ENCODE results near the gene STOM.

Gene STOM

DNA sequence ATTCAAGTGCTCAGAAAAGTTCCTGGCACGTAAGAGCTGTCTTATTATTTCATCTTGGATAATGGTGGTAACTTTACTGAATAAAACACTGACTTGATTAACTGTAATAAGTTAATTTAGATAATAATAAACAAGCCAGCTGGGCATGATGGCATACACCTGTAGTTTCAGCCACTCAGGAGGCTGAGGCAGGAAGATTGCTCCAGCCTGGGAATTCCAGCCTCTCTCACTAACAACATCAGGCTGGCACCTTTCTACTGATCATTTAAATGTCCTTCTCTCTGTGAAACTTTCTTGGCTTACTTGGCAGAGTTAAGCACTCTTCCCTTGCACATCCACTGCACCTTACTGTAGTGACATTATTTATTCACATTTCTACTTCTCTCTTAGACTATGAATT, 20.0 kb downstream of the STOM start (continued):
- TF ChIP-seq, protein P1, sequence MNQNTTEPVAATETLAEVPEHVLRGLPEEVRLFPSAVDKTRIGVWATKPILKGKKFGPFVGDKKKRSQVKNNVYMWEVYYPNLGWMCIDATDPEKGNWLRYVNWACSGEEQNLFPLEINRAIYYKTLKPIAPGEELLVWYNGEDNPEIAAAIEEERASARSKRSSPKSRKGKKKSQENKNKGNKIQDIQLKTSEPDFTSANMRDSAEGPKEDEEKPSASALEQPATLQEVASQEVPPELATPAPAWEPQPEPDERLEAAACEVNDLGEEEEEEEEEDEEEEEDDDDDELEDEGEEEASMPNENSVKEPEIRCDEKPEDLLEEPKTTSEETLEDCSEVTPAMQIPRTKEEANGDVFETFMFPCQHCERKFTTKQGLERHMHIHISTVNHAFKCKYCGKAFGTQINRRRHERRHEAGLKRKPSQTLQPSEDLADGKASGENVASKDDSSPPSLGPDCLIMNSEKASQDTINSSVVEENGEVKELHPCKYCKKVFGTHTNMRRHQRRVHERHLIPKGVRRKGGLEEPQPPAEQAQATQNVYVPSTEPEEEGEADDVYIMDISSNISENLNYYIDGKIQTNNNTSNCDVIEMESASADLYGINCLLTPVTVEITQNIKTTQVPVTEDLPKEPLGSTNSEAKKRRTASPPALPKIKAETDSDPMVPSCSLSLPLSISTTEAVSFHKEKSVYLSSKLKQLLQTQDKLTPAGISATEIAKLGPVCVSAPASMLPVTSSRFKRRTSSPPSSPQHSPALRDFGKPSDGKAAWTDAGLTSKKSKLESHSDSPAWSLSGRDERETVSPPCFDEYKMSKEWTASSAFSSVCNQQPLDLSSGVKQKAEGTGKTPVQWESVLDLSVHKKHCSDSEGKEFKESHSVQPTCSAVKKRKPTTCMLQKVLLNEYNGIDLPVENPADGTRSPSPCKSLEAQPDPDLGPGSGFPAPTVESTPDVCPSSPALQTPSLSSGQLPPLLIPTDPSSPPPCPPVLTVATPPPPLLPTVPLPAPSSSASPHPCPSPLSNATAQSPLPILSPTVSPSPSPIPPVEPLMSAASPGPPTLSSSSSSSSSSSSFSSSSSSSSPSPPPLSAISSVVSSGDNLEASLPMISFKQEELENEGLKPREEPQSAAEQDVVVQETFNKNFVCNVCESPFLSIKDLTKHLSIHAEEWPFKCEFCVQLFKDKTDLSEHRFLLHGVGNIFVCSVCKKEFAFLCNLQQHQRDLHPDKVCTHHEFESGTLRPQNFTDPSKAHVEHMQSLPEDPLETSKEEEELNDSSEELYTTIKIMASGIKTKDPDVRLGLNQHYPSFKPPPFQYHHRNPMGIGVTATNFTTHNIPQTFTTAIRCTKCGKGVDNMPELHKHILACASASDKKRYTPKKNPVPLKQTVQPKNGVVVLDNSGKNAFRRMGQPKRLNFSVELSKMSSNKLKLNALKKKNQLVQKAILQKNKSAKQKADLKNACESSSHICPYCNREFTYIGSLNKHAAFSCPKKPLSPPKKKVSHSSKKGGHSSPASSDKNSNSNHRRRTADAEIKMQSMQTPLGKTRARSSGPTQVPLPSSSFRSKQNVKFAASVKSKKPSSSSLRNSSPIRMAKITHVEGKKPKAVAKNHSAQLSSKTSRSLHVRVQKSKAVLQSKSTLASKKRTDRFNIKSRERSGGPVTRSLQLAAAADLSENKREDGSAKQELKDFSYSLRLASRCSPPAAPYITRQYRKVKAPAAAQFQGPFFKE (tag by site-specific recombination; IDR thresholded peaks at IDR 0.05; ENCODE audit: borderline replicate concordance): no peak
- TF ChIP-seq, protein P2, sequence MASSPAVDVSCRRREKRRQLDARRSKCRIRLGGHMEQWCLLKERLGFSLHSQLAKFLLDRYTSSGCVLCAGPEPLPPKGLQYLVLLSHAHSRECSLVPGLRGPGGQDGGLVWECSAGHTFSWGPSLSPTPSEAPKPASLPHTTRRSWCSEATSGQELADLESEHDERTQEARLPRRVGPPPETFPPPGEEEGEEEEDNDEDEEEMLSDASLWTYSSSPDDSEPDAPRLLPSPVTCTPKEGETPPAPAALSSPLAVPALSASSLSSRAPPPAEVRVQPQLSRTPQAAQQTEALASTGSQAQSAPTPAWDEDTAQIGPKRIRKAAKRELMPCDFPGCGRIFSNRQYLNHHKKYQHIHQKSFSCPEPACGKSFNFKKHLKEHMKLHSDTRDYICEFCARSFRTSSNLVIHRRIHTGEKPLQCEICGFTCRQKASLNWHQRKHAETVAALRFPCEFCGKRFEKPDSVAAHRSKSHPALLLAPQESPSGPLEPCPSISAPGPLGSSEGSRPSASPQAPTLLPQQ (tag by site-specific recombination; IDR thresholded peaks at IDR 0.05): no peak
- no peak for TF ChIP-seq ZNF701 (tag by site-specific recombination; IDR thresholded peaks at IDR 0.05)

DNA sequence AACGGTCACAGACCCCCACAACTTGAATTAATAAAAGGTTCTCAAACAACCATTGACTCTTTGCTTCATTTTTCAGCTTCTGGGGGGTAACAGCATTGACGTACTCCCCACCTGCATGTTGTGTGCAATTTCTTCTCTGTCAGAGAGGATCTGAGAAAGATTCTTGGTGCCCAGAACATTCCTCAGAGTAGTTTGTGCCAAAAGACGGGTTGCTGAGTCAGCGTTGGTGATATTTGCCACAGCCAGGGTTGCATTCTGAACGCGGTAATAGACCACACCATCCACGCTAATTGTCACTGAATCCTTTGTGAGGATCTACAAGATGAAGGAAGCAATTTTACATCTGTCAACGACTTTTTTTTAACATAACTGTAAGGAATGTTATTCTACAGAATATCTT, 21.0 kb downstream of the STOM start:
- Histone ChIP-seq H3K4me1 (ENCODE audit: control insufficient read depth, insufficient read depth, low read length) (no peaks in the 10 kb centered on the region; the same call in 1 of the 2 replicates), H3K27ac (ENCODE audit: extremely low read depth, low read depth, low read length) (no peak overlapping the region), H3K9me3 (ENCODE audit: control insufficient read depth, insufficient read depth, low read depth, low read length) (no peaks in the 10 kb centered on the region), H3K36me3 (ENCODE audit: control insufficient read depth in 2 of 2, insufficient read depth in 1 of 2, low read length in 2 of 2) (peaks cover 0 to 54% of the 10 kb centered on the region in 2 experiments; a peak in 1 of 3 replicates), H3K4me3 (ENCODE audit: low read depth, low read length) (no peak overlapping the region)
- POLR2A ChIA-PET: no interaction called here
- CTCF ChIA-PET: interaction anchor here (0.6 to 4.4 kb wide), 7 partner anchors 9 to 135 kb away, joined by 3 to 25 read pairs (median 3); no protein-coding TSS in a partner anchor
- no peak for TF ChIP-seq ZNF785 (tag by site-specific recombination; IDR thresholded peaks at IDR 0.05)

DNA sequence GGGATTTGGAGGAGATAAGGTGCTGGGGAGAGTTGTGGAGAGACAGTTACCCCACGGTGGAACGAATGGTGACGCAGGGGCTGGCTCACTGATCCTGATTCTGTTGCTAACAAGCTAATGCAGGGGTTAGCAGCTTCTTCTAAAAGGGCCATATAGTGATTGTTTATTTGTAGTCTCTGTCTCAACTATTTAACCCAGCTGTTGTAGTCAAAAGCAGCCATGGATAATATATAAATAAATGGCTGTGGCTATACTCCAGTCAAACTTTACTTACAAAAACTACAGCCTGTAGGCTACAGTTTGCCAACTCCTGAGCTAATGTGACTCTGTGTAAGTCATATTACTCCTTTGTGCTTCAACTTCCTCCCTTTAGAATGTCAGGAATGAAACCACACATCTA, 21.8 kb downstream of the STOM start:
- CTCF ChIA-PET: interaction anchor here (0.6 to 4.4 kb wide), 4 partner anchors 8 to 51 kb away, joined by 3 to 25 read pairs (median 4); no protein-coding TSS in a partner anchor

More for the DNA sequence above, 21.8 kb downstream of the STOM start:
- H3K9me3 ChIP-seq (ENCODE audit: control insufficient read depth, insufficient read depth, low read depth, low read length): no peaks in the 10 kb centered on the region
- TF ChIP-seq, protein P3, sequence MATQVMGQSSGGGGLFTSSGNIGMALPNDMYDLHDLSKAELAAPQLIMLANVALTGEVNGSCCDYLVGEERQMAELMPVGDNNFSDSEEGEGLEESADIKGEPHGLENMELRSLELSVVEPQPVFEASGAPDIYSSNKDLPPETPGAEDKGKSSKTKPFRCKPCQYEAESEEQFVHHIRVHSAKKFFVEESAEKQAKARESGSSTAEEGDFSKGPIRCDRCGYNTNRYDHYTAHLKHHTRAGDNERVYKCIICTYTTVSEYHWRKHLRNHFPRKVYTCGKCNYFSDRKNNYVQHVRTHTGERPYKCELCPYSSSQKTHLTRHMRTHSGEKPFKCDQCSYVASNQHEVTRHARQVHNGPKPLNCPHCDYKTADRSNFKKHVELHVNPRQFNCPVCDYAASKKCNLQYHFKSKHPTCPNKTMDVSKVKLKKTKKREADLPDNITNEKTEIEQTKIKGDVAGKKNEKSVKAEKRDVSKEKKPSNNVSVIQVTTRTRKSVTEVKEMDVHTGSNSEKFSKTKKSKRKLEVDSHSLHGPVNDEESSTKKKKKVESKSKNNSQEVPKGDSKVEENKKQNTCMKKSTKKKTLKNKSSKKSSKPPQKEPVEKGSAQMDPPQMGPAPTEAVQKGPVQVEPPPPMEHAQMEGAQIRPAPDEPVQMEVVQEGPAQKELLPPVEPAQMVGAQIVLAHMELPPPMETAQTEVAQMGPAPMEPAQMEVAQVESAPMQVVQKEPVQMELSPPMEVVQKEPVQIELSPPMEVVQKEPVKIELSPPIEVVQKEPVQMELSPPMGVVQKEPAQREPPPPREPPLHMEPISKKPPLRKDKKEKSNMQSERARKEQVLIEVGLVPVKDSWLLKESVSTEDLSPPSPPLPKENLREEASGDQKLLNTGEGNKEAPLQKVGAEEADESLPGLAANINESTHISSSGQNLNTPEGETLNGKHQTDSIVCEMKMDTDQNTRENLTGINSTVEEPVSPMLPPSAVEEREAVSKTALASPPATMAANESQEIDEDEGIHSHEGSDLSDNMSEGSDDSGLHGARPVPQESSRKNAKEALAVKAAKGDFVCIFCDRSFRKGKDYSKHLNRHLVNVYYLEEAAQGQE (tag by site-specific recombination; IDR thresholded peaks at IDR 0.05): no peak
- TF ChIP-seq ZNF571 (tag by site-specific recombination; IDR thresholded peaks at IDR 0.05) (no peak), ZNF169 (tag by site-specific recombination; IDR thresholded peaks at IDR 0.05) (no peak), ZNF585B (tag by site-specific recombination; IDR thresholded peaks at IDR 0.05) (no peak)
- H3K27ac ChIP-seq (ENCODE audit: extremely low read depth, low read depth, low read length): no peak overlapping the region
- peaks cover 0 to 49% of the 10 kb centered on the region in 2 experiments; a peak in 1 of 3 replicates for H3K36me3 ChIP-seq (ENCODE audit: control insufficient read depth in 2 of 2, insufficient read depth in 1 of 2, low read length in 2 of 2)
- POLR2A ChIA-PET: no interaction called here
- H3K4me1 ChIP-seq (ENCODE audit: control insufficient read depth, insufficient read depth, low read length): no peaks in the 10 kb centered on the region; the same call in 1 of the 2 replicates
- no peak overlapping the region for H3K4me3 ChIP-seq (ENCODE audit: low read depth, low read length)
